ENCODE results near the gene ZBTB32.

DNA sequence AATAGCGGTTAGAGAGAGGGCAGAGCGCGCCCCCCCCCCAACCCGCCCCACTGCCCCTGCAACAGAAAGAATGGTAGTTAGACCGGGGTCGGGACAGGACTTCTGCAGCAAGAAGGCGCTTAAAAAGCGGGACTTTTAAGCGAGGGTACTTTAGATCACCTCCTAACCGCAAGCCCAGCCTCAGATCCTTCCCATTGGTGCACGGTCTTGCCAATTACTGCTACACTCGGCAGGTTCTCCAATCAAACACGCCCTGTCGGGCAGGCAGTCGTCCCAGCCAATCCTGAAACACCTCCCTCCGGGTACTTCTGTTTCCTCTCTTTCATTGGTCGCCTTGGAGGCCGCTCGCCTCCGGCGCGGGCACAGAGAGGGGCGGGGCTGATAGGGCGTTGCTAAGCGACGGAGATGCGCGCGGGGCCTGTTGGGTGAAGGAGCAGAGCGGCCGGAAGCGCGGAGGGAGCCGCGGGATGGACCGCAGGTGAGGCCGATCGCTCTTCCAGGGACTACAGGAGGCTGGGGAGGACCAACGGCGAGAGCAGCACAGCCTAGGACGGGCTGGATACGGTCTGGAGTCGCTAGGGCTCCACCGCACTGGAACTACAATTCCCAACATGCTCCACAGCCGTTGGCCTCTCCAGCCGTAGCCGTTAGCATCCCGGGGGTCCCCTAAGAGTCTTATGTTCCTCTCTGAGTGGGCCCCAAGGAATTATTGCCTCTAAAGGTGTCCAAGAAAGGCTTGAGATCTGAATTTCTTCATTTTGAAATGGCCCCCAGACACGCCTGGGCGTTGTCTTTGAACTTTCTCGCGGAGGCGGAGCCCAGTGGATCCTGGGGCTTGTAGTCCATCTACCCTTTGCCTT is 53.6 kb downstream of the ZBTB32 start, which contains the start of gene PROSER3:
- TF ChIP-seq, protein P1, sequence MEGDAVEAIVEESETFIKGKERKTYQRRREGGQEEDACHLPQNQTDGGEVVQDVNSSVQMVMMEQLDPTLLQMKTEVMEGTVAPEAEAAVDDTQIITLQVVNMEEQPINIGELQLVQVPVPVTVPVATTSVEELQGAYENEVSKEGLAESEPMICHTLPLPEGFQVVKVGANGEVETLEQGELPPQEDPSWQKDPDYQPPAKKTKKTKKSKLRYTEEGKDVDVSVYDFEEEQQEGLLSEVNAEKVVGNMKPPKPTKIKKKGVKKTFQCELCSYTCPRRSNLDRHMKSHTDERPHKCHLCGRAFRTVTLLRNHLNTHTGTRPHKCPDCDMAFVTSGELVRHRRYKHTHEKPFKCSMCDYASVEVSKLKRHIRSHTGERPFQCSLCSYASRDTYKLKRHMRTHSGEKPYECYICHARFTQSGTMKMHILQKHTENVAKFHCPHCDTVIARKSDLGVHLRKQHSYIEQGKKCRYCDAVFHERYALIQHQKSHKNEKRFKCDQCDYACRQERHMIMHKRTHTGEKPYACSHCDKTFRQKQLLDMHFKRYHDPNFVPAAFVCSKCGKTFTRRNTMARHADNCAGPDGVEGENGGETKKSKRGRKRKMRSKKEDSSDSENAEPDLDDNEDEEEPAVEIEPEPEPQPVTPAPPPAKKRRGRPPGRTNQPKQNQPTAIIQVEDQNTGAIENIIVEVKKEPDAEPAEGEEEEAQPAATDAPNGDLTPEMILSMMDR (IDR thresholded peaks at IDR 0.05): no peak
- TF ChIP-seq RCOR1 (IDR thresholded peaks at IDR 0.05; ENCODE audit: low read depth, low read length) (0 out of 2 replicates have a peak, but pooled peaks have one; percentile 12), RARB (CRISPR knock-in tag; IDR thresholded peaks at IDR 0.05) (no peak)
